ENCODE results near the gene SNTG2. TPM values are rescaled to one million over a fixed set of nuclear protein-coding genes. Genes with fewer than 3 reads are reported as not detected.

SNTG2 gene
- total RNA-seq, 1 donor from 2014 or later, result 1.9 TPM

GRCh38 chr2:1353124-1353523, 402.5 kb downstream of the SNTG2 start:
- peaks cover 3% of the 10 kb centered on the region for H3K9me3 ChIP-seq (ENCODE audit: insufficient read depth, low read depth, low read length)
- no peaks in the 10 kb centered on the region for H3K79me2 ChIP-seq (ENCODE audit: insufficient read depth, low read length)
- no peak overlapping the region for H2AFZ ChIP-seq (ENCODE audit: low read depth, low read length)
- H3K27me3 ChIP-seq (ENCODE audit: insufficient read depth, low read length), result no peaks in the 10 kb centered on the region
- no peaks in the 10 kb centered on the region for H4K20me1 ChIP-seq (ENCODE audit: insufficient read depth, low read length)
- H3K4me1 ChIP-seq (ENCODE audit: insufficient read depth, low read length), result no peaks in the 10 kb centered on the region
- Mint-ChIP-seq H3K27ac (ENCODE audit: unreplicated experiment) (no peak overlapping the region), H3K36me3 (ENCODE audit: low read depth, unreplicated experiment) (no peaks in the 10 kb centered on the region), H3K27me3 (ENCODE audit: low read depth, unreplicated experiment) (peaks cover 5% of the 10 kb centered on the region), H3K4me1 (ENCODE audit: low read depth, unreplicated experiment) (no peaks in the 10 kb centered on the region), H3K9me3 (ENCODE audit: unreplicated experiment) (peaks cover 4% of the 10 kb centered on the region), H3K4me3 (ENCODE audit: unreplicated experiment) (no peak overlapping the region)
- no peak for TF ChIP-seq CTCF (IDR thresholded peaks at IDR 0.05; ENCODE audit: insufficient read depth, low read depth, low read length)
- TF ChIP-seq EZH2 (IDR thresholded peaks at IDR 0.05; ENCODE audit: insufficient read depth, low read length), result no peak
- no peak overlapping the region for H3K27ac ChIP-seq (ENCODE audit: low read depth, low read length)
- H3K4me3 ChIP-seq (ENCODE audit: insufficient read depth, low read depth, low read length), result no peak overlapping the region
- DNase-seq (ENCODE audit: low read depth) (no peak), FAIRE-seq (no peak)
- H3K36me3 ChIP-seq (ENCODE audit: insufficient read depth, low read length), result no peaks in the 10 kb centered on the region
- no peak overlapping the region for H3K9ac ChIP-seq (ENCODE audit: low read length)
- no peak overlapping the region for H3K4me2 ChIP-seq (ENCODE audit: low read length)

GRCh38 chr2:1353543-1353942, 402.9 kb downstream of the SNTG2 start:
- TF ChIP-seq EZH2 (IDR thresholded peaks at IDR 0.05; ENCODE audit: insufficient read depth, low read length) (no peak), CTCF (IDR thresholded peaks at IDR 0.05; ENCODE audit: insufficient read depth, low read depth, low read length) (no peak)
- Mint-ChIP-seq H3K4me1 (ENCODE audit: low read depth, unreplicated experiment) (no peaks in the 10 kb centered on the region), H3K9me3 (ENCODE audit: unreplicated experiment) (peaks cover 4% of the 10 kb centered on the region), H3K27me3 (ENCODE audit: low read depth, unreplicated experiment) (peaks cover 5% of the 10 kb centered on the region), H3K4me3 (ENCODE audit: unreplicated experiment) (no peak overlapping the region), H3K27ac (ENCODE audit: unreplicated experiment) (no peak overlapping the region), H3K36me3 (ENCODE audit: low read depth, unreplicated experiment) (no peaks in the 10 kb centered on the region)
- no peak for DNase-seq (ENCODE audit: low read depth)
- no peak overlapping the region for H3K9ac ChIP-seq (ENCODE audit: low read length)
- no peaks in the 10 kb centered on the region for H4K20me1 ChIP-seq (ENCODE audit: insufficient read depth, low read length)
- FAIRE-seq, result no peak
- H3K36me3 ChIP-seq (ENCODE audit: insufficient read depth, low read length), result no peaks in the 10 kb centered on the region
- H3K4me3 ChIP-seq (ENCODE audit: insufficient read depth, low read depth, low read length), result no peak overlapping the region
- no peak overlapping the region for H3K4me2 ChIP-seq (ENCODE audit: low read length)
- H3K9me3 ChIP-seq (ENCODE audit: insufficient read depth, low read depth, low read length), result peaks cover 3% of the 10 kb centered on the region
- H3K27ac ChIP-seq (ENCODE audit: low read depth, low read length), result no peak overlapping the region
- no peaks in the 10 kb centered on the region for H3K79me2 ChIP-seq (ENCODE audit: insufficient read depth, low read length)
- no peaks in the 10 kb centered on the region for H3K4me1 ChIP-seq (ENCODE audit: insufficient read depth, low read length)
- H2AFZ ChIP-seq (ENCODE audit: low read depth, low read length), result no peak overlapping the region
- H3K27me3 ChIP-seq (ENCODE audit: insufficient read depth, low read length), result no peaks in the 10 kb centered on the region

GRCh38 chr2:1360144-1360543, 409.5 kb downstream of the SNTG2 start:
- Mint-ChIP-seq H3K4me1 (ENCODE audit: low read depth, unreplicated experiment) (no peaks in the 10 kb centered on the region), H3K9me3 (ENCODE audit: unreplicated experiment) (peaks cover 2% of the 10 kb centered on the region), H3K36me3 (ENCODE audit: low read depth, unreplicated experiment) (no peaks in the 10 kb centered on the region), H3K27ac (ENCODE audit: unreplicated experiment) (no peak overlapping the region), H3K27me3 (ENCODE audit: low read depth, unreplicated experiment) (no peaks in the 10 kb centered on the region), H3K4me3 (ENCODE audit: unreplicated experiment) (no peak overlapping the region)
- Histone ChIP-seq H3K36me3 (ENCODE audit: insufficient read depth, low read length) (no peaks in the 10 kb centered on the region), H3K9ac (ENCODE audit: low read length) (no peak overlapping the region), H3K4me2 (ENCODE audit: low read length) (no peak overlapping the region), H3K27me3 (ENCODE audit: insufficient read depth, low read length) (no peaks in the 10 kb centered on the region), H3K79me2 (ENCODE audit: insufficient read depth, low read length) (no peaks in the 10 kb centered on the region), H3K9me3 (ENCODE audit: insufficient read depth, low read depth, low read length) (peaks cover 5% of the 10 kb centered on the region), H3K4me1 (ENCODE audit: insufficient read depth, low read length) (no peaks in the 10 kb centered on the region), H3K27ac (ENCODE audit: low read depth, low read length) (no peak overlapping the region), H3K4me3 (ENCODE audit: insufficient read depth, low read depth, low read length) (no peak overlapping the region), H2AFZ (ENCODE audit: low read depth, low read length) (no peak overlapping the region), H4K20me1 (ENCODE audit: insufficient read depth, low read length) (no peaks in the 10 kb centered on the region)
- FAIRE-seq, result no peak
- no peak for DNase-seq (ENCODE audit: low read depth)
- TF ChIP-seq EZH2 (IDR thresholded peaks at IDR 0.05; ENCODE audit: insufficient read depth, low read length) (no peak), CTCF (IDR thresholded peaks at IDR 0.05; ENCODE audit: insufficient read depth, low read depth, low read length) (no peak)
